Motor neuron (in vitro differentiated cells): ENCODE measurements around the gene KDM2A. TPM values are rescaled to one million over a fixed set of nuclear protein-coding genes. Genes with fewer than 3 reads are reported as not detected.
"Not testable (repeated sequence)": the region's sequence is repeated elsewhere in the genome, so short reads cannot be mapped to it uniquely, and the experiment has no call there.

ENCODE experiments used
- ATAC-seq, 8 experiments: fragments of 200-7000 bp; cut with Tn5 transposase; replicated peaks in 6 of 8; 2 replicates each; pipeline ENCODE4 v1.8.0; 2021; ENCODE audit warnings: mild to moderate bottlenecking in 8 of 8, moderate library complexity in 8 of 8
- H3K27ac ChIP-seq, 2 donors: fragments of 250-450 bp; sonication (Bioruptor Pico); 2 replicates each; pipeline ENCODE4 v1.9.0; 2021; ENCODE audit warnings: antibody characterized with exemption in 2 of 2, mild to moderate bottlenecking in 2 of 2, moderate library complexity in 1 of 2
- H3K4me1 ChIP-seq, 2 donors: fragments of 250-450 bp; sonication (Bioruptor Pico); replicated peaks in 1 of 2; 2 replicates each; pipeline ENCODE4 v1.6.1; 2021; ENCODE audit warnings: antibody characterized with exemption in 2 of 2, mild to moderate bottlenecking in 2 of 2, moderate library complexity in 1 of 2
- H3K4me3 ChIP-seq, 5 donors: fragments of 250-450 bp; sonication (Bioruptor Pico); 2 replicates each; pipeline ENCODE4 v1.9.0; 2021; ENCODE audit warnings: antibody characterized with exemption in 5 of 5, mild to moderate bottlenecking in 5 of 5, moderate library complexity in 4 of 5
- WGBS, 10 experiments: fragments of 450-650 bp; shearing (Covaris generic); methylation state at CpG; one replicate each; pipeline ENCODE4 v1.0.0; 2022; 5-methylcytosine and 5-hydroxymethylcytosine counted together
- in situ Hi-C, 9 experiments: fragments of 400-800 bp; cut with MboI; loops; one replicate each; pipeline ENCODE4 v1.15.0; 2021; ENCODE audit warnings: low sequenced_read_pairs in 9 of 9, low pct_unique_long_range_greater_than_20kb in 2 of 9; ENCODE audit not compliant: unreplicated experiment in 9 of 9
- total RNA-seq, 8 experiments: library from RNA; unstranded; fragments of 300-600 nt; gene quantifications; 2 replicates each; pipeline versions ENCODE4 v1.2.3 to v1.2.4, GENCODE V29; 2022

KDM2A gene
- total RNA-seq, 8 experiments from 2014 or later, result 20.5 to 83.0 (median 33.9) TPM

DNA sequence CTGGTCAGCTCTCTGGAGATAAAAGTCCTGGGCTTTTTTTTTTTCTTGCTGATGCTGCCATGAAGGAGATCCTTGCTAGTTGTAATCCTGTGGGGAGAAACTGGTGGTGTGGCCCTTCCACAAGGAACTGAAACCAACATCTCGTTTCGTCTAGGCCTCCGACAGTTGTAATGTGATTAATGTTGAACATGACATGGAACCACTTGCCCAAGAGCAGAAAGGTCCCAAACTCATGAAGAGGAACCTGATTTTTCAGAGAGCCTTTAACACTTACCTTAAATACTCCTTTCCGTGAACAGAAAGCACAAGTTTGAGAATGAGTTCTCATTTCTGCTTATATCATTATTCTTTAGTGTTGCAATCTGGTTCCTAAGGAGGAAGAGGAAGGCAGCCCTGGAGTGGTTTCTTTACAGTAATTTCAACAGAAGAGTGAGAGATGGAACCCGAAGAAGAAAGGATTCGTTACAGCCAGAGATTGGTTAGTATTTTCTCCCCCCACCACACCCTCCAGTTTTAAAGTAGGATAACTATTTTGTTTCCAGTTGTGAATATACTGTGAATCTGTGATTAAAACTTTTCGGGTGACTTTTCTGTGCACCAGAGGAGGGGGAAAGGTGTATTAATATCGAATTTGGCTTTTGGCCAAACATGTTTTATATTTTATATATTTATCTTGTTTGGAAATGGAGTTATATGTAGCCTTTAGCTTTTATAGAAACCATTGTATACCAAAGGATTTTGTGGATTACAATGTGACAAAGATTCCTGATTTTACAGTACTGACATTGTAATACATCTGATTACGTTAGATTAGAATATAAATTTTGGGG is 2.0 kb downstream of the KDM2A start:
- peak overlapping the region; percentile 81 to 97 (median 90) for H3K4me3 ChIP-seq
- in situ Hi-C loops, result no loop called here
- WGBS, 10 experiments, result 0 to 25% (median 9%) methylated on average over 1 to 9 of the region's 9 CpGs
- peaks cover 13 to 21% of the 10 kb centered on the region in 2 donors for H3K4me1 ChIP-seq
- no peak overlapping the region for H3K27ac ChIP-seq
- no peak for ATAC-seq

DNA sequence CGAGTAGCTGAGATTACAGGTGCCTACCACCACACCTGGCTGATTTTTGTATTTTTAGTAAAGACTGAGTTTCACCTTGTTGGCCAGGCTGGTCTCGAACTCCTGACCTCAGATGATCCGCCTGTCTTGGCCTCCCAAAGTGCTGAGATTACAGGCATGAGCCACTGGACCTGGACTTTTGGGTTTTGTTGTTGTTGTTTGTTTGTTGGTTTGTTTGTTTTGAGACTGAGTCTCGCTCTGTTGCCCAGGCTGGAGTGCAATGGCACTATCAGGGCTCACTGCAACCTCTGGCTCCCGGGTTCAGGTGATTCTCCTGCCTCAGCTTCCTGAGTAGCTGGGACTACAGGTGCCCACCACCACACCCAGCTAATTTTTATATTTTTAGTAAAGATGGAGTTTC is 4.7 kb downstream of the KDM2A start:
- WGBS, 10 experiments, result 50 to 100% (median 92%) methylated on average over 1 to 3 of the region's 5 CpGs; no CpG with 5 or more reads in 1 of the 10 experiments
- in situ Hi-C loops, ATAC-seq, H3K4me3 ChIP-seq, H3K4me1 ChIP-seq, H3K27ac ChIP-seq: not testable (repeated sequence)

DNA sequence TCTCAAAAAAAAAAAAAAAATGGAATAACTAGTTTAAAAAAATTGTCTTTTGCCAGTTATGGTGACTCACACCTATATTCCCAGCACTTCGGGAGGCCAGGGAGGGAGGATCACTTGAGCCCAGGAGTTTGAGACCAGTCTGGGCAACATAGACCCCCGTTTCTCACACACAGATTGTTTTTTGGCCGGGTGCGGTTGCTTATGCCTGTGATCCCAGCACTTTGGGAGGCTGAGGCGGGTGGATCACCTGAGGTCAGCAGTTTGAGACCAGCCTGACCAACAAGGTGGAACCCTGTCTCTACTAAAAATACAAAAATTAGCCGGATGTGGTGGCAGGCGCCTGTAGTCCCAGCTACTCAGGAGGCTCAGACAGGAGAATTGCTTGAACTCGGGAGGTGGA is 7.2 kb downstream of the KDM2A start:
- in situ Hi-C loops, H3K4me3 ChIP-seq, ATAC-seq, H3K27ac ChIP-seq, H3K4me1 ChIP-seq: not testable (repeated sequence)
- WGBS, 10 experiments, result 60 to 100% (median 99%) methylated on average over 1 to 6 of the region's 8 CpGs; no CpG with 5 or more reads in 2 of the 10 experiments

DNA sequence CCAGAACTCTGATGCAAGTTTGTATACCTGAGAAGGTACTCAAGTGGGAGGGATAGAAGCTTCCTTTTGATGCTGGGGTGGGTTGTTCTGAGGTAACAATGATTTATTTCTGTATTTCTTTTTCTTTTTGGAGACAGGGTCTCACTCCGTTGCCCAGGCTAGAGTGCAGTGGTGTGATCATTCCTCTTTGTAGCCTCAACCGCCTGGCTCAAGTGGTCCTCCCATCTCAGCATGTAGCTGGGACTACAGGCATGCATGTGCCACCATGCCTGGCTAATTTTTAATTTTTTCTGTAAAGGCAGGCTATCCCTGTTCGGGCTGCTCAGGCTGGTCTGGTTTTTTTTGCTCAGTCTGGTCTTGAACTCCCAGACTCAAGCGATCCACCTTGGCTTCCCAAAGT is 7.9 kb downstream of the KDM2A start:
- no peak overlapping the region for H3K27ac ChIP-seq
- H3K4me3 ChIP-seq, result no peak overlapping the region
- H3K4me1 ChIP-seq, result peaks cover 0 to 5% of the 10 kb centered on the region in 2 donors
- ATAC-seq, result no peak
- in situ Hi-C loops, result no loop called here
- WGBS, 10 experiments, result 50 to 100% (median 73%) methylated on average over 1 to 3 of the region's 4 CpGs; no CpG with 5 or more reads in 2 of the 10 experiments

DNA sequence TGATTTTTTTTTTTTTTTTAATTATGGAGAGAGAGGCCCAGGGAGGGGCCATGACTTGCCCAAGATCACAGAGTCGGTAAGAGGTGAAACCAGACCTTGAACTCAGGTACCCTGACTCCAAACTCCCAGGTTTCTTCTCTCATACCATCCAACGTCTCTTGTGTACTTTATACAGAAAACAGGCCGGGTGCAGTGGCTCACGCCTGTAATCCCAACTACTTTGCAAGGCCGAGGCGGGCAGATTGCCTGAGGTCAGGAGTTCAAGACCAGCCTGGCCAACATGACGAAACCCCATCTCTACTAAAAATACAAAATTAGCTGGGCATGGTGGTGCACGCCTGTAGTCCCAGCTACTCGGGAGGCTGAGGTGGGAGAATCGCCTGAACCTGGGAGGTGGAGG is 11.8 kb downstream of the KDM2A start:
- H3K4me1 ChIP-seq, ATAC-seq, H3K27ac ChIP-seq, H3K4me3 ChIP-seq, in situ Hi-C loops: not testable (repeated sequence)
- 40 to 100% (median 100%) methylated on average over 1 to 9 of the region's 10 CpGs; no CpG with 5 or more reads in 2 of the 10 experiments for WGBS, 10 experiments

DNA sequence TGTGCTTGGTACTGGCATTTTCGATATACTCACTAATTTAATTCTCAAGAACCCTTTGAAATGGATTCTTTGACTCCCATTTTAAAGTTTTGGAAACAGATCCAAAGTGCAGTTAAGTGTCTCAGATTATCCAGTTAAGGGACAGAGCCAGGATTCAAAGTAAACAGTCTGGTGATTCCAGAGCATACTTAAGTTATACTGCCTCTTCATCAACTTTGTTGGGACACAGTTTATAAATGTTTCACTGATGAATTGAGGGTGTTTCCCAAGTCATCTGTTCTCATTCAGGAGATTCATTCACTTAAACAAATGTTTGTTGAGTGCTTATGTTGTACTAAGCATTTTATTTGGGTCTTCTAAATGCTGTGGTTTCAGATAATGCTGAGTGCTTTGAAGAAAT is 17.1 kb downstream of the KDM2A start:
- H3K4me3 ChIP-seq, result no peak overlapping the region
- no peaks in the 10 kb centered on the region for H3K4me1 ChIP-seq
- no peak overlapping the region for H3K27ac ChIP-seq
- 86 to 100% (median 94%) methylated on average over 1 of the region's 1 CpG; no CpG with 5 or more reads in 4 of the 10 experiments for WGBS, 10 experiments
- in situ Hi-C loops, result no loop called here
- ATAC-seq, result no peak

DNA sequence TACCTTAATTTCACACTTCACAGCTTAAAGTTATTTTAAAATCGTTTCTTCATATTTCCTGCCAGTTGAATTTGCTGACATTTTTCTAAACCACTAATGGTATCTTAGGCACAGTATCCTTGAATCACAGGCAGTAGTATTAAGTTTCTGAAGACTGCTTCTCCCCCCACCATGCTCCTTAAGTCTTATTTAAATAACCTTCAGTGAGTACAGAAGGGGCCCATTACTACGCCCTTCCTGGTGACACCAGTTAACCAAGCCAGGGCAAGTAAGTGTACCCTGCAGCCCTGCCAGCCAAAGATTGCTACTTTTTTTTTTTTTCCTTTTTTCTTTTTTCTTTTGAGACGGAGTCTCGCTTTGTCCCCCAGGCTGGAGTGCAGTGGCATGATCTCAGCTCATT is 19.9 kb downstream of the KDM2A start:
- in situ Hi-C loops, result no loop called here
- Histone ChIP-seq H3K4me3 (no peak overlapping the region), H3K27ac (no peak overlapping the region), H3K4me1 (no peaks in the 10 kb centered on the region)
- WGBS, 10 experiments, result 78 to 100% (median 96%) methylated on average over 1 to 4 of the region's 4 CpGs
- no peak for ATAC-seq

DNA sequence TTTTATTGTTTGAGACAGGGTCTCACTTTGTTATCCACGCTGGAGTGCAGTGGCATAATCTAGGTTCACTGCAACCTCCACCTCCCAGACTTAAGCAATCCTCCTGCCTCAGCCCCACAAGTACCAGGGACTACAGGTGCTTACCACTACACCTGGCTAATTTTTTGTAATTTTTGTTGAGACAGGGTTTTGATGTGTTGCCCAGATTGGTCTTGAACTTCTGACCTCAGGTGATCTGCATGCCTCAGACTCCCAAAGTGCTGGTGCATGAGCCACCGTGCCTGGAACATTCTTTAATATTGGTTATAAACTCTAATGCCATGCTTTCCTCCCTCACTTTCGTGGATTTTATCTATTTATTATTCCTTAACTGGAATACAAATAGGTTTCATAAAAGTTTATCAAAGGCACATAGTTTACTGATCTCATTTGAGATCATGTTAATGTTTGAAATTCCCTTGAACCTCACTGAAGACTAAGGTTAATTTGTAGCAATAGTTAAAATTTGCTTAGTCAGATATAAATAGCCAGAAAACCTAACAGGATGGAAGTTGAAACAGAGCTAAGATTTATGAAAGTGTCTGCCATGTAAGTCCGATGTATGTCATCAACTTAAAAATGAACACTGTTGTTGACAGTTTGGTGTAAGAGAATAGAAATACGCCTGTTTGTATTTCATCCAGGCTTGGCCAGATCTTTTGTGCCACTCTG is 27.6 kb downstream of the KDM2A start:
- Histone ChIP-seq H3K4me3 (no peak overlapping the region), H3K27ac (no peak overlapping the region), H3K4me1 (no peaks in the 10 kb centered on the region)
- in situ Hi-C loops, result no loop called here
- WGBS, 10 experiments, result 77 to 100% (median 90%) methylated on average over 1 to 5 of the region's 5 CpGs
- ATAC-seq, result no peak

DNA sequence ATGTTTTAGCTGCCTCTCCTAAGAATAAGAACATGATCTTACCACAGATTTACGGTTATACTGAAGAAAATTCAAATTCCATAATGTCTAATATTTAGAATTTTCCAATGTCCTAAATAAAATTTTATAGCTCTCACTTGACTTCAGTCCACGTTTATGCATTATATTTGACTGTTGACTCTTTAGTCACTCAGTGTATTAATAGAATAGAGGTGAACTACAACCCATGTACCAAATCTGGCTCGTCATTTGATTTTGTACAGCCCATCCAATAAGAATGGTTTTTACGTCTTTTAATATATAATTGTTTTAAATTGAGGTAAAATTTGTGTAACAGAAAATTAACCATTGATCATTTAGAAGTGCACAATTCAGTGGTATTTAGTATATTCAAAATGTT is 34.9 kb downstream of the KDM2A start:
- H3K4me1 ChIP-seq, result peaks cover under 1 to 3% of the 10 kb centered on the region in 2 donors
- no peak overlapping the region for H3K4me3 ChIP-seq
- in situ Hi-C loops, result no loop called here
- peak in 2 of 8 experiments; percentile 18 to 59 for ATAC-seq
- no peak overlapping the region for H3K27ac ChIP-seq
- WGBS, 10 experiments, result 46 to 100% (median 95%) methylated on average over 2 to 4 of the region's 4 CpGs; no CpG with 5 or more reads in 1 of the 10 experiments

DNA sequence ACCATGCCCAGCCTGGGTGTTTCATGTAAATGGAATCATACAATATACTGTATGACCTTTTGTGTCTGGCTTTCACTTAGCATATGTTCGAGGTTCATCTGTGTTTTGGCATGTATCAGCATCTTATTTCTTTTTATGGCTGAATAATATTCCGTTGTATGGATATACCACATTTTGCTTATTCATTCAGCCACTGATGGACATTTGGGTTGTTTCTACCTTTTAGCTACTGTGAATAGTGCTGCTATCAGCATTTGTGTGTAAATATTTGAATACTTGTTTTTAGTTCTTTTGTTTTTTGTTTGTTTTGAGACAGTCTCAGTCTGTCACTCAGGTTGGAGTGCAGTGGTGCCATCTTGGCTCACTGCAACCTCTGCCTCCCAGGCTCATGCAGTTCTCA is 35.7 kb downstream of the KDM2A start:
- H3K4me1 ChIP-seq, result peaks cover 3 to 4% of the 10 kb centered on the region in 2 donors
- in situ Hi-C loops, result no loop called here

DNA sequence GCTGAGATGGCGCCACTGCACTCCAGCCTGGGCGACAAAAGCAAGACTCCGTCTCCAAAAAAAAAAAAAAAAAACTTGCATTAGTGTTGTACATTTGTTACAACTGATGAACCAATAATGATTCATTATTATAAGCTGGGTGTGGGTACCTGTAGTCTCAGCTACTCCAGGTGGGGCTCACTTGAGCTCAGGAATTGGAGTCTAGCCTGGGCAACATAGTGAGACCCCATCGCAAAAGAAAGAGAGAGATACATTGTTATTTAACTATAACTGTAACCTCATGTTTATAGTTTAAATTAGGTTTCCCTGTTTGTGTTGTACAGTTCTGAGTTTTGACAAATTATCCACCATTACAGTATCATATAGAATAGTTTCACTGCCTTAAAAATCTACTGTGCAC is 38.6 kb downstream of the KDM2A start:
- ATAC-seq, result peak in 1 of 8 experiments; percentile 16
- no peak overlapping the region for H3K4me3 ChIP-seq
- 81 to 100% (median 88%) methylated on average over 1 to 4 of the region's 4 CpGs; no CpG with 5 or more reads in 6 of the 10 experiments for WGBS, 10 experiments
- in situ Hi-C loops, result no loop called here
- no peak overlapping the region for H3K27ac ChIP-seq
- H3K4me1 ChIP-seq, result peaks cover 3 to 10% of the 10 kb centered on the region in 2 donors

More for the DNA sequence above, 35.7 kb downstream of the KDM2A start:
- no peak overlapping the region for H3K4me3 ChIP-seq
- H3K27ac ChIP-seq, result no peak overlapping the region
- WGBS, 10 experiments, result 0 to 100% (median 94%) methylated on average over 1 to 2 of the region's 2 CpGs; no CpG with 5 or more reads in 1 of the 10 experiments
- ATAC-seq, result no peak

DNA sequence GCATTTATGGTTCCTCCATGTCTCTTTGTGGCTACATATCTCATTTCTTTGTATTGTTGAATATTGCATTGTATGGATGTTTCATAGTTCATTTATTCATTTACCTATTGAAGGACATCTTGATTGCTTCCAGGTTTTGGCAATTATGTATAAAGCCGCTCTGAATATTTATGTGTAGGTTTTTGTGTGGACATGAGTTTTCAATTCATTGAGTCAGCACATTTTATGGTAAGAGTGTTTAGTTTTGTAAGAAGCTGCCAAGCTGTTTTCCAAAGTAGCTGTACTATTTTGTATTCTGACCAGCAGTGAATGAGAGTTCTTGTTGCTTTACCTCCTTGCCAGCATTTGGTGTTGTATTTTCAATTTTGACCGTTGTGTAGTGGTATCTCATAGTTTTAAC is 39.2 kb downstream of the KDM2A start:
- Histone ChIP-seq H3K4me1 (peaks cover 3 to 10% of the 10 kb centered on the region in 2 donors), H3K4me3 (no peak overlapping the region), H3K27ac (no peak overlapping the region)
- in situ Hi-C loops, result no loop called here
- ATAC-seq, result peak in 3 of 8 experiments; percentile 31 to 75 (median 63)
- 7 to 100% (median 60%) methylated on average over 1 to 2 of the region's 2 CpGs; no CpG with 5 or more reads in 1 of the 10 experiments for WGBS, 10 experiments

DNA sequence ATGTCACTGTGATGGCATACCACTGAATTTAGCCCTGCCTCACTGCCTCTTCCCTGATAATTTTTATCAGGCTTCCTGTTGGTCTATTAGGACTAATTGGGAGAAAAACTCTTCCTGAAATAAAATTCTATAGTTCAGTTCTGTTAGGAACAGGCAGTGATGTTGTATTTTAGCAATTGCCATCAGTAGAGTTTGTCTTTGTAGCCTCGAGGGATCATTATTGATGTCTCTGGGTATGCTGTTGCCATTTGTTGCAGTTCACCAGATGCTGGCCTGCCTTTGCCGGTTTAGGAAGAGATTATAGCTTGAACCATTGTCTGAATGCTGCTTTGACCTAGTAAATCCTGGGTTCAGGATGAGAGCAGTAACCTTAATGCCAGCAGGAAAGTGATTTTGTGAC is 41.0 kb downstream of the KDM2A start:
- Histone ChIP-seq H3K27ac (peak overlapping the region in 1 of 2 donors; percentile 30), H3K4me3 (no peak overlapping the region), H3K4me1 (peaks cover 3 to 10% of the 10 kb centered on the region in 2 donors)
- peak in 1 of 8 experiments; percentile 22 for ATAC-seq
- WGBS, 10 experiments, result 17 to 100% (median 55%) methylated on average over 1 to 2 of the region's 2 CpGs; no CpG with 5 or more reads in 4 of the 10 experiments
- in situ Hi-C loops, result no loop called here
